DND-41 (cell line): ENCODE results near the gene GALNT5.

Experiments used
- ATAC-seq: fragments of 200-7000 bp; cut with Tn5 transposase; 3 replicates; pipeline ENCODE4 v1.9.1; 2021; ENCODE audit warnings: low read depth; ENCODE audit not compliant: insufficient read depth
- DNase-seq: peaks from one replicate; pipeline ENCODE4 v3.0.0-alpha.2; 2020
- H2AFZ ChIP-seq: 2 replicates; pipeline ENCODE4 v1.6.0; 2012; ENCODE audit warnings: low read depth, low read length
- H3K27ac ChIP-seq: 2 replicates; pipeline ENCODE4 v1.5.1; 2012; ENCODE audit warnings: low read length, inconsistent platforms
- H3K27me3 ChIP-seq: fragments of 200-600 bp; sonication (generic); 2 replicates; pipeline ENCODE4 v1.6.0; 2012; ENCODE audit warnings: low read length, mild to moderate bottlenecking, inconsistent platforms; ENCODE audit not compliant: insufficient read depth, poor library complexity
- H3K36me3 ChIP-seq: 2 replicates; pipeline ENCODE4 v1.5.1; 2012; ENCODE audit warnings: low read length, inconsistent platforms; ENCODE audit not compliant: insufficient read depth
- H3K4me1 ChIP-seq: 2 replicates; pipeline ENCODE4 v1.5.1; 2012; ENCODE audit warnings: mild to moderate bottlenecking, low read length; ENCODE audit not compliant: insufficient read depth
- H3K4me2 ChIP-seq: 2 replicates; pipeline ENCODE4 v1.6.0; 2012; ENCODE audit warnings: mild to moderate bottlenecking, moderate library complexity, low read length, inconsistent platforms; ENCODE audit not compliant: insufficient read depth
- H3K4me3 ChIP-seq, 2 experiments: fragments of 200-600 bp in 1 of 2; shearing (Covaris generic) in 1 of 2; 2 replicates each; pipeline ENCODE4 v1.5.1; 2012 to 2016; ENCODE audit warnings: inconsistent platforms in 2 of 2, low read length in 2 of 2, mild to moderate bottlenecking in 2 of 2, low read depth in 1 of 2, moderate library complexity in 1 of 2
- H3K79me2 ChIP-seq: 2 replicates; pipeline ENCODE4 v1.6.0; 2012; ENCODE audit warnings: low read length, inconsistent platforms; ENCODE audit not compliant: insufficient read depth
- H3K9ac ChIP-seq: 2 replicates; pipeline ENCODE4 v1.6.0; 2012; ENCODE audit warnings: low read depth, mild to moderate bottlenecking, inconsistent platforms, low read length, moderate library complexity
- H3K9me3 ChIP-seq: 2 replicates; pipeline ENCODE4 v1.5.1; 2012; ENCODE audit warnings: low read length, moderate library complexity, mild to moderate bottlenecking, inconsistent platforms; ENCODE audit not compliant: insufficient read depth, severe bottlenecking
- H4K20me1 ChIP-seq: 2 replicates; pipeline ENCODE4 v1.6.0; 2012; ENCODE audit warnings: low read length; ENCODE audit not compliant: insufficient read depth
- EZH2 ChIP-seq: IDR thresholded peaks from 3 replicates; pipeline ENCODE4 v1.6.1; 2012; ENCODE audit warnings: borderline replicate concordance, low read depth, mild to moderate bottlenecking, moderate library complexity, low read length, inconsistent platforms; ENCODE audit not compliant: severe bottlenecking
- TF ChIP-seq, protein P1 (sequence below): IDR thresholded peaks from 2 replicates; pipeline ENCODE4 v1.5.1; 2012; ENCODE audit warnings: borderline replicate concordance, low read length, moderate library complexity, mild to moderate bottlenecking; ENCODE audit not compliant: poor library complexity, severe bottlenecking; ENCODE audit errors: extremely low read depth

GALNT5 gene

DNA sequence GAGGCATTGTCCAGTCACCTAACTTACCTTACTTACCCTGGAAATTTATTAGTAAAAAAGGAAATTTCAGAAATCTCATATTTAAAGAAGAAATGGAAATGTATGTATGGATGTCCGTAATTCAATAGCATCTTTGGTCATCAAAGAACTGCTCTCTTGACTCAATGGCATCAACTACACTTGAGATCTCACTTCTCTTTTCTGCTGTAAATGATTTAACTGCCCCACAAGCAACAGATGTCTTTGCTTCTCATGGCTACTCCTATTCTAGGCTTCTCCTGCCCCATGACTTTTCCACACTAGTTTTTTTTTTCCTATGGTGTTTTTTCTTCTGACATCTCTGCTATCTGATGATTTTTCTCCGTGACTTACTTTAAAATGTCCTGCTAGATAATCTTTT, 102.1 kb downstream of the GALNT5 start:
- TF ChIP-seq EZH2 = no peak
- TF ChIP-seq, protein P1, sequence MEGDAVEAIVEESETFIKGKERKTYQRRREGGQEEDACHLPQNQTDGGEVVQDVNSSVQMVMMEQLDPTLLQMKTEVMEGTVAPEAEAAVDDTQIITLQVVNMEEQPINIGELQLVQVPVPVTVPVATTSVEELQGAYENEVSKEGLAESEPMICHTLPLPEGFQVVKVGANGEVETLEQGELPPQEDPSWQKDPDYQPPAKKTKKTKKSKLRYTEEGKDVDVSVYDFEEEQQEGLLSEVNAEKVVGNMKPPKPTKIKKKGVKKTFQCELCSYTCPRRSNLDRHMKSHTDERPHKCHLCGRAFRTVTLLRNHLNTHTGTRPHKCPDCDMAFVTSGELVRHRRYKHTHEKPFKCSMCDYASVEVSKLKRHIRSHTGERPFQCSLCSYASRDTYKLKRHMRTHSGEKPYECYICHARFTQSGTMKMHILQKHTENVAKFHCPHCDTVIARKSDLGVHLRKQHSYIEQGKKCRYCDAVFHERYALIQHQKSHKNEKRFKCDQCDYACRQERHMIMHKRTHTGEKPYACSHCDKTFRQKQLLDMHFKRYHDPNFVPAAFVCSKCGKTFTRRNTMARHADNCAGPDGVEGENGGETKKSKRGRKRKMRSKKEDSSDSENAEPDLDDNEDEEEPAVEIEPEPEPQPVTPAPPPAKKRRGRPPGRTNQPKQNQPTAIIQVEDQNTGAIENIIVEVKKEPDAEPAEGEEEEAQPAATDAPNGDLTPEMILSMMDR = no peak

DNA sequence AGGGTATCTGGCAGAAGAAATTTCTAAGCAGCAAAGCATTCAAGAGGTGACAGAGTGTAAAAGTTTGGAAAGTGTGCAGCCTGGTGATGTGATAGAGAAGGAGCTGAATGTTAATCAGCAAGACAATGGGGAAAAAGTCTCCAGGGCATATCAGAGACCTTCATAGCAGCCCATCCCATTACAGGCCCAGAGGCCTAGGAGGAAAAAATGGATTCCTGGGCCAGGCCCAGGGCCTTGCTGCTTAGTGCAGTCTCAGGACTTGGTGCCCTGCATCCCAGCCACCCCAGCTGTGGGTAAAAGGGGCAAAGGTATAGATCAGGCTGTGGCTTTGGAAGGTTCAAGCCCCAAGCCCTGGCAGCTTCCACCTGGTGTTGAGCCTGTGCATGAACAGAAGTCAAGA, 104.0 kb downstream of the GALNT5 start:
- no peaks in the 10 kb centered on the region for H3K4me1 ChIP-seq
- DNase-seq = no peak
- no peak overlapping the region for H3K9ac ChIP-seq
- H3K27me3 ChIP-seq = no peaks in the 10 kb centered on the region
- no peak overlapping the region for H3K4me3 ChIP-seq
- no peaks in the 10 kb centered on the region for H3K36me3 ChIP-seq
- H3K9me3 ChIP-seq = peaks cover 5% of the 10 kb centered on the region
- H4K20me1 ChIP-seq = no peaks in the 10 kb centered on the region
- no peaks in the 10 kb centered on the region for H3K79me2 ChIP-seq
- no peak overlapping the region for H2AFZ ChIP-seq
- no peak overlapping the region for H3K4me2 ChIP-seq
- TF ChIP-seq, protein P1 = no peak
- TF ChIP-seq EZH2 = no peak
- no peak for ATAC-seq
- no peak overlapping the region for H3K27ac ChIP-seq

More for the DNA sequence above, 102.1 kb downstream of the GALNT5 start:
- Histone ChIP-seq H4K20me1 (no peaks in the 10 kb centered on the region), H3K4me3 (no peak overlapping the region), H3K27me3 (no peaks in the 10 kb centered on the region), H3K4me1 (no peaks in the 10 kb centered on the region), H3K36me3 (no peaks in the 10 kb centered on the region), H3K9me3 (peaks cover 5% of the 10 kb centered on the region), H3K79me2 (no peaks in the 10 kb centered on the region), H3K9ac (no peak overlapping the region), H3K4me2 (no peak overlapping the region), H3K27ac (no peak overlapping the region), H2AFZ (no peak overlapping the region)
- DNase-seq = no peak
- no peak for ATAC-seq

DNA sequence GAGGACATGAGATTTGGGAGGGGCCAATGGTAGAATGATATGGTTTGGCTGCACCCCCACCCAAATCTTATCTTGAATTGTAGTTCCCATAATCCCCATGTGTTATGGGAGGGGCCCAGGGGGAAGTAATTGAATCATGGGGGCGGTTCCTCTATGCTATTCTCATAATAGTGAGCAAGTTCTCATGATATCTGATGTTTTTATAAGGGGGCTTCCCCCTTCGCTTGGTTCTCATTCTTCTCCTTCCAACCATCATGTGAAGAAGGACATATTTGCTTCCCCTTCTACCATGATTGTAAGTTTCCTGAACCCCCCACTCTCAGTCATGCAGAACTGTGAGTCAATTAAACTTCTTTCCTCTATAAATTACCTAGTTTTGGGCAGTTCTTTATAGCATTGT, 105.1 kb downstream of the GALNT5 start:
- H3K4me1 ChIP-seq = no peaks in the 10 kb centered on the region
- no peak for TF ChIP-seq EZH2
- TF ChIP-seq, protein P1 = no peak
- no peak overlapping the region for H2AFZ ChIP-seq
- ATAC-seq = no peak
- DNase-seq = no peak
- H3K36me3 ChIP-seq = no peaks in the 10 kb centered on the region
- H3K9me3 ChIP-seq = peaks cover 5% of the 10 kb centered on the region
- H3K9ac ChIP-seq = no peak overlapping the region
- no peak overlapping the region for H3K4me2 ChIP-seq
- no peaks in the 10 kb centered on the region for H3K27me3 ChIP-seq
- H4K20me1 ChIP-seq = no peaks in the 10 kb centered on the region
- H3K27ac ChIP-seq = no peak overlapping the region
- H3K79me2 ChIP-seq = no peaks in the 10 kb centered on the region
- H3K4me3 ChIP-seq = no peak overlapping the region

DNA sequence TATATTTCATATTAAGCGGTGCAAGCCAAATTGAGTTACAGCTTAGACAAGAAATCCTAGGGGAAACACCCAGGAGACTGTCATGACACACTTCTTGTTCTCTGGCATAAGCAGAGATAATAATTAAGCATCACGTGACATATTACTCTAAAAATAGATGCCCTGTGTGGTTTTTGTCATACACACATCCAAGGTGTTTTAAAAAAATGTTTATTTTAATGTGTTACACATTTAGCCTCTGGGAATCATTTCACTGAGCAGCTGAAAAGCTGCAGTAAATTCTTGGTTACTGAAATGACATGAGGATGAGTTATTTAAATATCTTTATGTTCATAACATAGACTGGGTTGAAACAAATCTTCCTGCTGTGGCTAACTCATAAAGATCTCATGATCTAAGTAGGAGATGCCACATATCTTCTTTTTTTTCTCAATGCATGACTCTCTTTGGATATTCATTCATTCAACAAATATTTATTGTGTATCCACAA, 106.2 kb downstream of the GALNT5 start:
- Histone ChIP-seq H3K9ac (no peak overlapping the region), H3K27me3 (no peaks in the 10 kb centered on the region), H3K36me3 (no peaks in the 10 kb centered on the region), H3K79me2 (no peaks in the 10 kb centered on the region), H3K4me2 (no peak overlapping the region), H3K4me1 (no peaks in the 10 kb centered on the region), H2AFZ (no peak overlapping the region), H3K27ac (no peak overlapping the region), H3K9me3 (peaks cover 5% of the 10 kb centered on the region), H4K20me1 (no peaks in the 10 kb centered on the region), H3K4me3 (no peak overlapping the region)
- DNase-seq (no peak), ATAC-seq (no peak)
- no peak for TF ChIP-seq EZH2
- TF ChIP-seq, protein P1 = no peak
